SH-SY5Y (cell line): ENCODE data around the gene MAP2.

Experiments used
- GATA2 ChIP-seq: IDR thresholded peaks from 2 replicates; pipeline ENCODE4 v1.6.1; 2011; ENCODE audit warnings: mild to moderate bottlenecking, low read depth, low read length
- GATA3 ChIP-seq: IDR thresholded peaks from 2 replicates; pipeline ENCODE4 v1.6.1; 2011; ENCODE audit warnings: low read depth, mild to moderate bottlenecking, low read length, moderate library complexity

DNA sequence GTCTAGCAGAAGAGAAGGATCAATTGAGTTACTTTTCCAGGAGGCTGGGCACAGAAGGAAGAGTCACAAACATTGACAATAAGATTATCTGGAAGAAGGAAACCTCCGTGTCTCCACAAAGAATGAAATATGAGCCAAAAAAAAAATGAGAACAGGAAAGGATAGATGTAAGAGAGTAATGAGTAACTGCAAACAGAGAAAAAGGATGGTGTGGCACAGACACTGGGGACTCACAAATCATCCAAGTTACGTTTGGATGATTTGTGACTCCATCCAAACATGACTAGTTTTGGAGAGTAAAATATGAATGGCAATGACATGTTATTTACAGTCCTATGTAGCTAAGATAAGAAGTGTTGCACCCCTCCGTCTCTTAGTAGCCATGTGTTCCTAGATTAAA is 42.8 kb upstream of the MAP2 start:
- TF ChIP-seq GATA2 (no peak), GATA3 (no peak)
